WTC11 (cell line): ENCODE results near the gene SIPA1L3. TPM values are rescaled to one million over a fixed set of nuclear protein-coding genes. Genes with fewer than 3 reads are reported as not detected.

Experiments used
- ATAC-seq: fragments of 200-7000 bp; cut with Tn5 transposase; 2 replicates; pipeline ENCODE4 v1.10.0; 2021; ENCODE audit warnings: mild to moderate bottlenecking, moderate library complexity
- CTCF ChIA-PET: fragments of 300-600 bp; sonication (Branson Sonifier 250); formaldehyde crosslinking; loops from one replicate; lab custom pipeline; 2021; ENCODE audit warnings: antibody characterized with exemption; lab: Charles Lee
- POLR2A ChIA-PET: fragments of 350-600 bp; sonication (Branson Sonifier 250); formaldehyde crosslinking; loops from one replicate; lab custom pipeline; 2021; ENCODE audit warnings: antibody characterized with exemption; lab: Charles Lee
- DNase-seq: peaks from one replicate; pipeline ENCODE4 v3.0.0; 2021; ENCODE audit warnings: low spot score
- H3K27ac Mint-ChIP-seq: 2 replicates; pipeline ENCODE4 v1.8.0; 2021; ENCODE audit warnings: mixed read lengths
- H3K27me3 Mint-ChIP-seq: 2 replicates; pipeline ENCODE4 v1.8.0; 2021; ENCODE audit warnings: low read depth, mild to moderate bottlenecking, moderate library complexity, mixed read lengths
- H3K36me3 Mint-ChIP-seq: 2 replicates; pipeline ENCODE4 v1.8.0; 2021; ENCODE audit warnings: mixed read lengths
- H3K4me1 Mint-ChIP-seq: 2 replicates; pipeline ENCODE4 v1.8.0; 2022; ENCODE audit warnings: mixed read lengths
- H3K4me3 Mint-ChIP-seq: 2 replicates; pipeline ENCODE4 v1.8.0; 2021; ENCODE audit warnings: mild to moderate bottlenecking, moderate library complexity, mixed read lengths
- H3K9me3 Mint-ChIP-seq: 2 replicates; pipeline ENCODE4 v1.8.0; 2021; ENCODE audit warnings: mixed read lengths
- ATF1 ChIP-seq: sonication (generic); formaldehyde crosslinking; IDR thresholded peaks from 2 replicates; pipeline ENCODE4 v1.8.1; 2023; ENCODE audit warnings: mild to moderate bottlenecking, moderate library complexity, missing genetic modification reagents
- IRF2 ChIP-seq: sonication (generic); formaldehyde crosslinking; IDR thresholded peaks from 2 replicates; pipeline ENCODE4 v1.8.0; 2022; ENCODE audit warnings: low read depth, missing genetic modification reagents, borderline replicate concordance
- MXD4 ChIP-seq: fragments of 250-450 bp; sonication (Bioruptor Pico); IDR thresholded peaks from 2 replicates; pipeline ENCODE4 v1.8.0; 2021; ENCODE audit warnings: mild to moderate bottlenecking, moderate library complexity, borderline replicate concordance
- ZNF671 ChIP-seq: fragments of 250-450 bp; sonication (Bioruptor Pico); IDR thresholded peaks from 2 replicates; pipeline ENCODE4 v1.8.0; 2021; ENCODE audit warnings: mild to moderate bottlenecking
- total RNA-seq: library from RNA; stranded (reverse); gene quantifications from 3 replicates; pipeline ENCODE4 v1.2.3, GENCODE V29; 2021
- TF ChIP-seq, protein P1 (sequence below): sonication (generic); formaldehyde crosslinking; IDR thresholded peaks from 2 replicates; pipeline ENCODE4 v1.8.0; 2022; ENCODE audit warnings: mild to moderate bottlenecking, missing genetic modification reagents
- TF ChIP-seq, protein P2 (sequence below): sonication (generic); formaldehyde crosslinking; IDR thresholded peaks from 2 replicates; pipeline ENCODE4 v1.8.1; 2023; ENCODE audit warnings: mild to moderate bottlenecking, missing genetic modification reagents
- TF ChIP-seq, protein P3 (sequence below): sonication (generic); formaldehyde crosslinking; IDR thresholded peaks from 2 replicates; pipeline ENCODE4 v1.8.0; 2023; ENCODE audit warnings: missing genetic modification reagents
- TF ChIP-seq, protein P4 (sequence below): sonication (generic); formaldehyde crosslinking; IDR thresholded peaks from 2 replicates; pipeline ENCODE4 v1.8.0; 2023; ENCODE audit warnings: mild to moderate bottlenecking, missing genetic modification reagents
- TF ChIP-seq, protein P5 (sequence below): sonication (generic); formaldehyde crosslinking; IDR thresholded peaks from 2 replicates; pipeline ENCODE4 v1.8.1; 2023; ENCODE audit warnings: mild to moderate bottlenecking, missing genetic modification reagents, borderline replicate concordance

The SIPA1L3 gene
- total RNA-seq, 1 experiment from 2014 or later, result 41.5 TPM

DNA sequence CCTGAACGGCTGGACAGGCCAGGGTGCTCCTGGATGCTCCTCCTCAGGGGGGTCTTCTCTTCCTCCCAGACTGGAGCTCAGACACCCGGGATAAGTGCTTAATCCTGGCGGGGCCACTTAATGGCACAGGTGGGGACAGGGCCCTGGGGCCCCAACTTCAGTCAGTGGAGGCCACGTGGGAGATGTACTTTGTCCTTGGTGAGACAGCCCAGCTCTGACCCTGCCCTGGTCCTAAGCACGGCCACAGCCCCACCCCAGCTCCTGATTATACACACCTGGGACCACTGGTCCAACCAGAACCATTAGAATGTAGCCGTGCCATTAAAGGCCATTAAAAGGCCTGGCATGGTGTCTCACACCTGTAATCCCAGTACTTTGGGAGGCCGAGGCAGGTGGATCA, 341.4 kb downstream of the SIPA1L3 start (continued):
- no peak for TF ChIP-seq IRF2 (CRISPR knock-in tag)
- no peak for TF ChIP-seq ZNF671
- TF ChIP-seq MXD4 (CRISPR knock-in tag), result no peak
- TF ChIP-seq, protein P1, sequence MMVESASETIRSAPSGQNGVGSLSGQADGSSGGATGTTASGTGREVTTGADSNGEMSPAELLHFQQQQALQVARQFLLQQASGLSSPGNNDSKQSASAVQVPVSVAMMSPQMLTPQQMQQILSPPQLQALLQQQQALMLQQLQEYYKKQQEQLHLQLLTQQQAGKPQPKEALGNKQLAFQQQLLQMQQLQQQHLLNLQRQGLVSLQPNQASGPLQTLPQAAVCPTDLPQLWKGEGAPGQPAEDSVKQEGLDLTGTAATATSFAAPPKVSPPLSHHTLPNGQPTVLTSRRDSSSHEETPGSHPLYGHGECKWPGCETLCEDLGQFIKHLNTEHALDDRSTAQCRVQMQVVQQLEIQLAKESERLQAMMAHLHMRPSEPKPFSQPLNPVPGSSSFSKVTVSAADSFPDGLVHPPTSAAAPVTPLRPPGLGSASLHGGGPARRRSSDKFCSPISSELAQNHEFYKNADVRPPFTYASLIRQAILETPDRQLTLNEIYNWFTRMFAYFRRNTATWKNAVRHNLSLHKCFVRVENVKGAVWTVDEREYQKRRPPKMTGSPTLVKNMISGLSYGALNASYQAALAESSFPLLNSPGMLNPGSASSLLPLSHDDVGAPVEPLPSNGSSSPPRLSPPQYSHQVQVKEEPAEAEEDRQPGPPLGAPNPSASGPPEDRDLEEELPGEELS (CRISPR knock-in tag), result no peak
- TF ChIP-seq, protein P2, sequence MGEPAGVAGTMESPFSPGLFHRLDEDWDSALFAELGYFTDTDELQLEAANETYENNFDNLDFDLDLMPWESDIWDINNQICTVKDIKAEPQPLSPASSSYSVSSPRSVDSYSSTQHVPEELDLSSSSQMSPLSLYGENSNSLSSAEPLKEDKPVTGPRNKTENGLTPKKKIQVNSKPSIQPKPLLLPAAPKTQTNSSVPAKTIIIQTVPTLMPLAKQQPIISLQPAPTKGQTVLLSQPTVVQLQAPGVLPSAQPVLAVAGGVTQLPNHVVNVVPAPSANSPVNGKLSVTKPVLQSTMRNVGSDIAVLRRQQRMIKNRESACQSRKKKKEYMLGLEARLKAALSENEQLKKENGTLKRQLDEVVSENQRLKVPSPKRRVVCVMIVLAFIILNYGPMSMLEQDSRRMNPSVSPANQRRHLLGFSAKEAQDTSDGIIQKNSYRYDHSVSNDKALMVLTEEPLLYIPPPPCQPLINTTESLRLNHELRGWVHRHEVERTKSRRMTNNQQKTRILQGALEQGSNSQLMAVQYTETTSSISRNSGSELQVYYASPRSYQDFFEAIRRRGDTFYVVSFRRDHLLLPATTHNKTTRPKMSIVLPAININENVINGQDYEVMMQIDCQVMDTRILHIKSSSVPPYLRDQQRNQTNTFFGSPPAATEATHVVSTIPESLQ (CRISPR knock-in tag), result no peak

DNA sequence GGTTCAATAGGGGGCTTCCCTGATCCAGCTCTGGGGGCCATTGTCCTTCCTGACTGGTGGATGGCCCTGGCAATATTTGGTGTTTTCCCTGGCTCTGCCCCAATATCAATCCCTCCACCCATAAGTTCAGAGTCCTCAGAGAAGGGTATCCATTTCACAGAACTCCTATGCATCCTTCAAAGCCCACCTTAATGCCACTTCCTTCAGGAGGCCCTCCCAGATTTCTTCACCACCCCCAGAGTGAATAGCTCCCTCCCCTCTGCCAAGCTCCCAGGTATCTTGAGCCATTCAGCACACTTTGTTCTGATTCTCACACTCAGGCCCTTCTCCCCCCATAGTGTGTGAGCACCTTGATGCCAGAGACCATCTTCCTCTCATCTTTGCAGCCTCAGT, 343.4 kb downstream of the SIPA1L3 start:
- POLR2A ChIA-PET, result interaction anchor here (0.9 to 3.3 kb wide), 3 partner anchors 14 to 137 kb away, joined by 3 to 20 read pairs (median 8); partner anchors contain the start of genes GGN and SPINT2

More for the DNA sequence above, 343.4 kb downstream of the SIPA1L3 start:
- Mint-ChIP-seq H3K4me3 (no peak overlapping the region), H3K9me3 (no peaks in the 10 kb centered on the region), H3K27me3 (peaks cover 5% of the 10 kb centered on the region; the same call in 1 of the 2 replicates), H3K27ac (peak overlapping the region; percentile 75)
- DNase-seq, result no peak
- TF ChIP-seq, protein P3, sequence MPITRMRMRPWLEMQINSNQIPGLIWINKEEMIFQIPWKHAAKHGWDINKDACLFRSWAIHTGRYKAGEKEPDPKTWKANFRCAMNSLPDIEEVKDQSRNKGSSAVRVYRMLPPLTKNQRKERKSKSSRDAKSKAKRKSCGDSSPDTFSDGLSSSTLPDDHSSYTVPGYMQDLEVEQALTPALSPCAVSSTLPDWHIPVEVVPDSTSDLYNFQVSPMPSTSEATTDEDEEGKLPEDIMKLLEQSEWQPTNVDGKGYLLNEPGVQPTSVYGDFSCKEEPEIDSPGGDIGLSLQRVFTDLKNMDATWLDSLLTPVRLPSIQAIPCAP (CRISPR knock-in tag), result no peak
- TF ChIP-seq, protein P4, sequence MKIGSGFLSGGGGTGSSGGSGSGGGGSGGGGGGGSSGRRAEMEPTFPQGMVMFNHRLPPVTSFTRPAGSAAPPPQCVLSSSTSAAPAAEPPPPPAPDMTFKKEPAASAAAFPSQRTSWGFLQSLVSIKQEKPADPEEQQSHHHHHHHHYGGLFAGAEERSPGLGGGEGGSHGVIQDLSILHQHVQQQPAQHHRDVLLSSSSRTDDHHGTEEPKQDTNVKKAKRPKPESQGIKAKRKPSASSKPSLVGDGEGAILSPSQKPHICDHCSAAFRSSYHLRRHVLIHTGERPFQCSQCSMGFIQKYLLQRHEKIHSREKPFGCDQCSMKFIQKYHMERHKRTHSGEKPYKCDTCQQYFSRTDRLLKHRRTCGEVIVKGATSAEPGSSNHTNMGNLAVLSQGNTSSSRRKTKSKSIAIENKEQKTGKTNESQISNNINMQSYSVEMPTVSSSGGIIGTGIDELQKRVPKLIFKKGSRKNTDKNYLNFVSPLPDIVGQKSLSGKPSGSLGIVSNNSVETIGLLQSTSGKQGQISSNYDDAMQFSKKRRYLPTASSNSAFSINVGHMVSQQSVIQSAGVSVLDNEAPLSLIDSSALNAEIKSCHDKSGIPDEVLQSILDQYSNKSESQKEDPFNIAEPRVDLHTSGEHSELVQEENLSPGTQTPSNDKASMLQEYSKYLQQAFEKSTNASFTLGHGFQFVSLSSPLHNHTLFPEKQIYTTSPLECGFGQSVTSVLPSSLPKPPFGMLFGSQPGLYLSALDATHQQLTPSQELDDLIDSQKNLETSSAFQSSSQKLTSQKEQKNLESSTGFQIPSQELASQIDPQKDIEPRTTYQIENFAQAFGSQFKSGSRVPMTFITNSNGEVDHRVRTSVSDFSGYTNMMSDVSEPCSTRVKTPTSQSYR (CRISPR knock-in tag), result no peak
- TF ChIP-seq, protein P5, sequence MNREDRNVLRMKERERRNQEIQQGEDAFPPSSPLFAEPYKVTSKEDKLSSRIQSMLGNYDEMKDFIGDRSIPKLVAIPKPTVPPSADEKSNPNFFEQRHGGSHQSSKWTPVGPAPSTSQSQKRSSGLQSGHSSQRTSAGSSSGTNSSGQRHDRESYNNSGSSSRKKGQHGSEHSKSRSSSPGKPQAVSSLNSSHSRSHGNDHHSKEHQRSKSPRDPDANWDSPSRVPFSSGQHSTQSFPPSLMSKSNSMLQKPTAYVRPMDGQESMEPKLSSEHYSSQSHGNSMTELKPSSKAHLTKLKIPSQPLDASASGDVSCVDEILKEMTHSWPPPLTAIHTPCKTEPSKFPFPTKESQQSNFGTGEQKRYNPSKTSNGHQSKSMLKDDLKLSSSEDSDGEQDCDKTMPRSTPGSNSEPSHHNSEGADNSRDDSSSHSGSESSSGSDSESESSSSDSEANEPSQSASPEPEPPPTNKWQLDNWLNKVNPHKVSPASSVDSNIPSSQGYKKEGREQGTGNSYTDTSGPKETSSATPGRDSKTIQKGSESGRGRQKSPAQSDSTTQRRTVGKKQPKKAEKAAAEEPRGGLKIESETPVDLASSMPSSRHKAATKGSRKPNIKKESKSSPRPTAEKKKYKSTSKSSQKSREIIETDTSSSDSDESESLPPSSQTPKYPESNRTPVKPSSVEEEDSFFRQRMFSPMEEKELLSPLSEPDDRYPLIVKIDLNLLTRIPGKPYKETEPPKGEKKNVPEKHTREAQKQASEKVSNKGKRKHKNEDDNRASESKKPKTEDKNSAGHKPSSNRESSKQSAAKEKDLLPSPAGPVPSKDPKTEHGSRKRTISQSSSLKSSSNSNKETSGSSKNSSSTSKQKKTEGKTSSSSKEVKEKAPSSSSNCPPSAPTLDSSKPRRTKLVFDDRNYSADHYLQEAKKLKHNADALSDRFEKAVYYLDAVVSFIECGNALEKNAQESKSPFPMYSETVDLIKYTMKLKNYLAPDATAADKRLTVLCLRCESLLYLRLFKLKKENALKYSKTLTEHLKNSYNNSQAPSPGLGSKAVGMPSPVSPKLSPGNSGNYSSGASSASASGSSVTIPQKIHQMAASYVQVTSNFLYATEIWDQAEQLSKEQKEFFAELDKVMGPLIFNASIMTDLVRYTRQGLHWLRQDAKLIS, result no peak
- TF ChIP-seq ATF1, result no peak
- TF ChIP-seq, all 79 proteins: peak for 0
- peaks cover 42% of the 10 kb centered on the region for H3K4me1 Mint-ChIP-seq
- CTCF ChIA-PET, result interaction anchor here (1.0 to 1.8 kb wide), 8 partner anchors 14 to 152 kb away, joined by 3 to 14 read pairs (median 4); partner anchors contain the start of genes FAM98C, PSMD8 and SPINT2
- no peaks in the 10 kb centered on the region for H3K36me3 Mint-ChIP-seq
- ATAC-seq, result no peak; the same call in 1 of the 2 replicates
